Testis (tissue), 2 donors: ENCODE results near the gene DOHH.

Source experiments
- POLR2A ChIP-seq: fragments of 450-650 bp; IDR thresholded peaks from one replicate; pipeline ENCODE4 v1.6.1; 2017; ENCODE audit warnings: antibody characterized with exemption, mild to moderate bottlenecking, moderate library complexity
- TF ChIP-seq, protein P1 (sequence below), 3 experiments: fragments of 450-650 bp in 2 of 3; fragments of 200-600 bp in 1 of 3; sonication (generic) in 1 of 3; IDR thresholded peaks; one replicate each; pipeline ENCODE4 v1.5.1; 2016 to 2019; ENCODE audit warnings: antibody characterized with exemption in 3 of 3, mild to moderate bottlenecking in 2 of 3, moderate library complexity in 1 of 3

DNA sequence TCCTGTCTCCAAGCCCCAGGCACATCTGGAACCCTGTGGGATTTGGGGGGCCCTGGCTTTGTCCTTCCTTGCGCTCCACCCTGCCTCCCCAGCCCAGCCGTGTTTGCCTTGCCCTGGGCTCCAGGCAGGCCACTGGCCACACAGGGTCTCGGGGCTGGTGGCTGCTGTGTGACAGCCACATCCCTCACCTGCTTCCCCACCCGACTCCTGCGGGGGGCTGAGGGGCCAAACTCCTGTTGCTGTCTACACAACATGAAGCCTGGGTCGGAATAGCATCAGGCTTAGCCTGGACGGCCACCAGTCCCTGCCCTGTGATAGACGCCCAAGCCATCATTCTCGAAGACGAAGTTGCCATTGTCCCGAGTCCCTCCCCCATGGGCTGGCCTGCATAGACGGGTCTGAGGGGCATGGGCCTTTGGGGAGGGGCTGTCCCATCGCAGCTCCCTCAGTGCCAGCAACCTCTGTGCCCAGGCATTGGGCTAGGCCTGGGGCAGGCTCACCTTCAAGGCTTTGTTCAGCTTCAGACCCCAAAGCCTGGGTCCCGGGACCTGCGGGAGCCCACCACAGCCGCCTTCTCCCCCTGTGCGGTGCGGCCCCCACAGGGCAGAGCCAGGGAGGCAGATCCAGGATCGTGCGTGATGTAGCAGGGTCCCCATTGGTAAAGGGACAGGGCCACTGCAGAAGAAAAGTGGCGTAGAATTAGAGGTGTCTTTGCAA is 23.0 kb upstream of the DOHH start:
- TF ChIP-seq, protein P1, sequence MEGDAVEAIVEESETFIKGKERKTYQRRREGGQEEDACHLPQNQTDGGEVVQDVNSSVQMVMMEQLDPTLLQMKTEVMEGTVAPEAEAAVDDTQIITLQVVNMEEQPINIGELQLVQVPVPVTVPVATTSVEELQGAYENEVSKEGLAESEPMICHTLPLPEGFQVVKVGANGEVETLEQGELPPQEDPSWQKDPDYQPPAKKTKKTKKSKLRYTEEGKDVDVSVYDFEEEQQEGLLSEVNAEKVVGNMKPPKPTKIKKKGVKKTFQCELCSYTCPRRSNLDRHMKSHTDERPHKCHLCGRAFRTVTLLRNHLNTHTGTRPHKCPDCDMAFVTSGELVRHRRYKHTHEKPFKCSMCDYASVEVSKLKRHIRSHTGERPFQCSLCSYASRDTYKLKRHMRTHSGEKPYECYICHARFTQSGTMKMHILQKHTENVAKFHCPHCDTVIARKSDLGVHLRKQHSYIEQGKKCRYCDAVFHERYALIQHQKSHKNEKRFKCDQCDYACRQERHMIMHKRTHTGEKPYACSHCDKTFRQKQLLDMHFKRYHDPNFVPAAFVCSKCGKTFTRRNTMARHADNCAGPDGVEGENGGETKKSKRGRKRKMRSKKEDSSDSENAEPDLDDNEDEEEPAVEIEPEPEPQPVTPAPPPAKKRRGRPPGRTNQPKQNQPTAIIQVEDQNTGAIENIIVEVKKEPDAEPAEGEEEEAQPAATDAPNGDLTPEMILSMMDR (IDR thresholded peaks at IDR 0.05): no peak
- TF ChIP-seq POLR2A: no peak
